Gastrocnemius medialis (tissue), 4 donors: Measurements from ENCODE around the gene SYNJ2.

Experiments
- POLR2A ChIP-seq, 2 donors: fragments of 450-650 bp; IDR thresholded peaks; one replicate each; pipeline ENCODE4 v1.6.1; 2017; ENCODE audit warnings: antibody characterized with exemption in 2 of 2, mild to moderate bottlenecking in 2 of 2, moderate library complexity in 2 of 2
- TF ChIP-seq, protein P1 (sequence below), 5 experiments: fragments of 450-650 bp in 3 of 5; fragments of 200-600 bp in 2 of 5; sonication (generic) in 2 of 5; IDR thresholded peaks in 4 of 5; conservative IDR thresholded peaks in 1 of 5; 1 replicate in 4 of 5; 2 replicates in 1 of 5; pipeline ENCODE4 v1.5.1; 2016 to 2019; ENCODE audit warnings: antibody characterized with exemption in 5 of 5, mild to moderate bottlenecking in 3 of 5, moderate library complexity in 3 of 5

DNA sequence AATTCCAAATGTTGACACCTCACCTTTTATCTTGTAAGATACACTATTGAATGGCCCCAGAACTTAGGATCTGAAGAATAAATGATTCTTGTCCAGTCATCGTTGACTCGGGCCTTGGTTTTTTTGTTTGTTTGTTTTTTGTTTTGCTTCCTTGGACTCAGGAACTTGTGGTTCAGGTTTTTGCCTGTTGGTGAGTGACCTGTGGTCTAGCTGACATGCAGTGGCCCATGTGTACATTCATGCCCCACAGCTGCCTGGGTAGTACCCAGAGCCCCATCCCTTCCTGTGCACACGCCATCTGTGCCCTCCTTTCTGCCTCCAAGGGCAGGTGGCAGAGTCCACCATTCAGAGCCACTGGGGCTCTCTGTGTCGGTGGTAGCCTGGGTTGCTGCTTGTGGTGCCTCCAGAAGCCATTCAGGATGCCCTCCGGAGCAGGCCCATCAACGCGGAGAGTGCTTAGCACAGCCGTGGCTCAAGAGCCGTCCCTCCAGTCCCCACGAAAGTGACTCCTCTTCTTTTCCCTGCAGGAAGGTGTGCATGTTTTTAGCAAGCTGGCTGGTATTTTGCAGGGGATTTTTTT is 85.9 kb downstream of the SYNJ2 start:
- TF ChIP-seq, protein P1, sequence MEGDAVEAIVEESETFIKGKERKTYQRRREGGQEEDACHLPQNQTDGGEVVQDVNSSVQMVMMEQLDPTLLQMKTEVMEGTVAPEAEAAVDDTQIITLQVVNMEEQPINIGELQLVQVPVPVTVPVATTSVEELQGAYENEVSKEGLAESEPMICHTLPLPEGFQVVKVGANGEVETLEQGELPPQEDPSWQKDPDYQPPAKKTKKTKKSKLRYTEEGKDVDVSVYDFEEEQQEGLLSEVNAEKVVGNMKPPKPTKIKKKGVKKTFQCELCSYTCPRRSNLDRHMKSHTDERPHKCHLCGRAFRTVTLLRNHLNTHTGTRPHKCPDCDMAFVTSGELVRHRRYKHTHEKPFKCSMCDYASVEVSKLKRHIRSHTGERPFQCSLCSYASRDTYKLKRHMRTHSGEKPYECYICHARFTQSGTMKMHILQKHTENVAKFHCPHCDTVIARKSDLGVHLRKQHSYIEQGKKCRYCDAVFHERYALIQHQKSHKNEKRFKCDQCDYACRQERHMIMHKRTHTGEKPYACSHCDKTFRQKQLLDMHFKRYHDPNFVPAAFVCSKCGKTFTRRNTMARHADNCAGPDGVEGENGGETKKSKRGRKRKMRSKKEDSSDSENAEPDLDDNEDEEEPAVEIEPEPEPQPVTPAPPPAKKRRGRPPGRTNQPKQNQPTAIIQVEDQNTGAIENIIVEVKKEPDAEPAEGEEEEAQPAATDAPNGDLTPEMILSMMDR (IDR thresholded peaks at IDR 0.05 in 4 of 5, conservative IDR thresholded peaks at IDR 0.05 in 1 of 5) = no peak
- no peak for TF ChIP-seq POLR2A (IDR thresholded peaks at IDR 0.05)
